Omental fat pad (tissue), 4 donors: ENCODE data around the gene EGFL8. TPM values are rescaled to one million over a fixed set of nuclear protein-coding genes. Genes with fewer than 3 reads are reported as not detected.
"Not testable (repeated sequence)": the region's sequence is repeated elsewhere in the genome, so short reads cannot be mapped to it uniquely, and the experiment has no call there.

ENCODE experiments used
- ATAC-seq: fragments of 150-250 bp; one replicate; pipeline ENCODE4 v1.9.1; 2016; ENCODE audit warnings: mild to moderate bottlenecking, moderate library complexity; ENCODE audit not compliant: low FRiP score
- DNase-seq: peaks from one replicate; pipeline ENCODE4 v3.0.0-alpha.2; 2019; ENCODE audit warnings: low spot score
- total RNA-seq, 4 donors: library from RNA; depleted of rRNA; stranded (reverse); fragments of >200 nt; gene quantifications; one replicate each; pipeline ENCODE4 v1.1.0, GENCODE V29; 2016
- TF ChIP-seq, protein P1 (sequence below), 3 donors: fragments of 450-650 bp; IDR thresholded peaks; one replicate each; pipeline ENCODE4 v1.5.1; 2016 to 2017; ENCODE audit warnings: antibody characterized with exemption in 3 of 3, mild to moderate bottlenecking in 3 of 3, moderate library complexity in 2 of 3

Gene EGFL8
- total RNA-seq, 4 donors from 2014 or later: 8.9 to 17.3 (median 13.3) TPM

GRCh38 chr6:32210191-32210601 is 45.8 kb downstream of the EGFL8 start:
- TF ChIP-seq, protein P1, sequence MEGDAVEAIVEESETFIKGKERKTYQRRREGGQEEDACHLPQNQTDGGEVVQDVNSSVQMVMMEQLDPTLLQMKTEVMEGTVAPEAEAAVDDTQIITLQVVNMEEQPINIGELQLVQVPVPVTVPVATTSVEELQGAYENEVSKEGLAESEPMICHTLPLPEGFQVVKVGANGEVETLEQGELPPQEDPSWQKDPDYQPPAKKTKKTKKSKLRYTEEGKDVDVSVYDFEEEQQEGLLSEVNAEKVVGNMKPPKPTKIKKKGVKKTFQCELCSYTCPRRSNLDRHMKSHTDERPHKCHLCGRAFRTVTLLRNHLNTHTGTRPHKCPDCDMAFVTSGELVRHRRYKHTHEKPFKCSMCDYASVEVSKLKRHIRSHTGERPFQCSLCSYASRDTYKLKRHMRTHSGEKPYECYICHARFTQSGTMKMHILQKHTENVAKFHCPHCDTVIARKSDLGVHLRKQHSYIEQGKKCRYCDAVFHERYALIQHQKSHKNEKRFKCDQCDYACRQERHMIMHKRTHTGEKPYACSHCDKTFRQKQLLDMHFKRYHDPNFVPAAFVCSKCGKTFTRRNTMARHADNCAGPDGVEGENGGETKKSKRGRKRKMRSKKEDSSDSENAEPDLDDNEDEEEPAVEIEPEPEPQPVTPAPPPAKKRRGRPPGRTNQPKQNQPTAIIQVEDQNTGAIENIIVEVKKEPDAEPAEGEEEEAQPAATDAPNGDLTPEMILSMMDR (IDR thresholded peaks at IDR 0.05): no peak
- DNase-seq (no peak), ATAC-seq (no peak)

GRCh38 chr6:32211432-32211831 is 47.0 kb downstream of the EGFL8 start:
- not testable (repeated sequence) for ATAC-seq, DNase-seq

GRCh38 chr6:32212076-32212760 is 47.8 kb downstream of the EGFL8 start:
- TF ChIP-seq, protein P1 (IDR thresholded peaks at IDR 0.05): no peak

GRCh38 chr6:32213649-32214048 is 49.3 kb downstream of the EGFL8 start:
- TF ChIP-seq, protein P1 (IDR thresholded peaks at IDR 0.05): no peak
- DNase-seq (no peak), ATAC-seq (no peak)

More at GRCh38 chr6:32212076-32212760, 47.8 kb downstream of the EGFL8 start:
- DNase-seq (no peak), ATAC-seq (no peak)

DNA sequence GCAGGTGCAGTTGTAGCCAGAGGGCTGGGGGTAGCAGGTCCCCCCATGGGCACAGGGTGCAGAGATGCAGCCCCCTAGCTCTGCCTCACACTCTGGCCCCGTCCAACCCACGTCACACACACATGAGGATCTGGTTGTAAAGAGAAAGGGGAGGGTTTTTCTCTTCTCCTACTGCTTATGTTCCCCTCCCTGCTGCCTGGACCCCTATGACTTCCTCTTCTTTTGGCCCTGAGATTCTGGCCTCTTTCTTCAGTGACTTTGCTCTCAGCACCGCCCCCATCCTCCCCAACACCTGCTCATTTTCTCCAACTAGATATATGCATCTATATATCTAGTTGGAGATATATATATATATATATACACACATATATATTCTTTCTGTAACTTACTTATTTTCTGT is 49.7 kb downstream of the EGFL8 start:
- TF ChIP-seq, protein P1 (IDR thresholded peaks at IDR 0.05): no peak
- no peak for DNase-seq
- ATAC-seq: no peak

DNA sequence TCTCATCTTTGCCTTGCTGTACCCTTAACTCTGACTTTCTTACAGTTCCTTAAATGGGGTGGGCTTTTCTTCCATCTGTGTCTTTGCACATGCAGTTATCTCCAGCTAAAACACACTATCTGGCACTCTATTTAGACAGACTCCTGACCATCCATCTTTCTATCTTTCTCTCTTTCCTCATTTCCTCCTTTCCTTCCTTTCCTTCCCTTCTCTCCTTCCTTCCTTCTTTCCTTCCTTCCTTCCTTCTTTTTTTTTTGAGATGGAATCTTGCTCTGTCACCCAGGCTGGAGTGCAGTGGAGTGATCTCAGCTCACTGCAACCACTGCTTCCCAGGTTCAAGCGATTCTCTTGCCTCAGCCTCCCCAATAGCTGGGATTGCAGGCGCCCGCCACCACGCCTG is 51.2 kb downstream of the EGFL8 start:
- ATAC-seq (no peak), DNase-seq (no peak)
- TF ChIP-seq, protein P1 (IDR thresholded peaks at IDR 0.05): no peak

DNA sequence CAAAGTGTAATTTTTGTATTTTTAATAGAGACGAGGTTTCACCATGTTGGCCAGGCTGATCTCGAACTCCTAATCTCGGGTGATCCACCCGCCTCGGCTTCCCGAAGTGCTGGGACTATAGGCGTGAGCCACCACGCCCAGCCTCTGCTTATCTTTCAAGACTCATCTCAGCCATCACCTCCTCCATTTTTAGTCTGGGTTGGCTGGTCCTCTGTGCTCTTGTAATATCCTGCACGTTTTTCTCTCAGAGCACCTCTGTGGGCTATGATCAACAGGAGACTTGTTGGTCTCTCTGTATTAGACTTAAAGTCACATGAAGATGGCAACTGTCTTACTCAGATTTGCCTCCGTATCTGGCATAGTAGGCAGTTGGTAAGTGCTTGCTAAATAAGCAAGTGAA is 51.9 kb downstream of the EGFL8 start:
- DNase-seq: no peak
- no peak for ATAC-seq
- TF ChIP-seq, protein P1 (IDR thresholded peaks at IDR 0.05): no peak
